GM19455 (cell line): ENCODE results near the gene CXCR3.
"Not testable (repeated sequence)": the region's sequence is repeated elsewhere in the genome, so short reads cannot be mapped to it uniquely, and the experiment has no call there.

Experiments
- ATAC-seq: cut with Tn5 transposase; IDR thresholded peaks from one replicate; pipeline ENCODE4 v1.9.1; 2021; ENCODE audit not compliant: unreplicated experiment

Gene CXCR3

GRCh38 chrX:71618303-71618721 is at the start of gene CXCR3:
Gene CXCR3, minus strand, starts transcription at chrX:71618511. Its CDS starts 62 bp downstream, at chrX:71618449.
- ATAC-seq: peak; percentile 66

GRCh38 chrX:71667328-71668247 is 49.3 kb upstream of the CXCR3 start, which contains the start of gene LOC101059915:
Gene LOC101059915, plus strand, starts transcription at chrX:71667546.
- ATAC-seq: no peak

GRCh38 chrX:71666240-71667223 is 48.2 kb upstream of the CXCR3 start:
- ATAC-seq: no peak

GRCh38 chrX:71665747-71666146 is 47.4 kb upstream of the CXCR3 start:
- ATAC-seq: no peak

- ATAC-seq: no peak
Observed at GRCh38 chrX:71664889-71665491, 46.7 kb upstream of the CXCR3 start.

- ATAC-seq: not testable (repeated sequence)
Observed at GRCh38 chrX:71664202-71664601, 45.9 kb upstream of the CXCR3 start.

DNA sequence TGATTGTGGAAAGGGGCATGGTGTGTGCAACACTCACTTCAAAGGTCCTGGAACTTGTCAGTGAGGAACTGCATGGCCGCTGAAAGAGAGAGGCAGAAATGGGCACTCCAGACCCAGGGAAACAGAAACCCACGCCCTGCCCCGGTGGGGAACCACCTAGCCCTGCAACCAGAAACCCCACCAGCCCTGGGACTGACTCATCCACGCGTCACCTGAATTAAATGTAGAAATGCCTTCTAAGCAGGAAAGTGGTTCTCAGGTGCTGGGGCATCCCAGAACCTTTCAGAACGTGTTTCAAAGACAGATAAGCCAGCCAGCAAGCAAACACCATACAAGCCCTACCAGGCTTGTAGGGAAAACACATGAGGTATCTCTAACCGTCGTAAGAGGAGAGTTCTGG is 44.9 kb upstream of the CXCR3 start:
- not testable (repeated sequence) for ATAC-seq

- ATAC-seq: not testable (repeated sequence)
Observed at GRCh38 chrX:71662654-71663053, 44.3 kb upstream of the CXCR3 start.

GRCh38 chrX:71661919-71662318 is 43.6 kb upstream of the CXCR3 start:
- no peak for ATAC-seq

DNA sequence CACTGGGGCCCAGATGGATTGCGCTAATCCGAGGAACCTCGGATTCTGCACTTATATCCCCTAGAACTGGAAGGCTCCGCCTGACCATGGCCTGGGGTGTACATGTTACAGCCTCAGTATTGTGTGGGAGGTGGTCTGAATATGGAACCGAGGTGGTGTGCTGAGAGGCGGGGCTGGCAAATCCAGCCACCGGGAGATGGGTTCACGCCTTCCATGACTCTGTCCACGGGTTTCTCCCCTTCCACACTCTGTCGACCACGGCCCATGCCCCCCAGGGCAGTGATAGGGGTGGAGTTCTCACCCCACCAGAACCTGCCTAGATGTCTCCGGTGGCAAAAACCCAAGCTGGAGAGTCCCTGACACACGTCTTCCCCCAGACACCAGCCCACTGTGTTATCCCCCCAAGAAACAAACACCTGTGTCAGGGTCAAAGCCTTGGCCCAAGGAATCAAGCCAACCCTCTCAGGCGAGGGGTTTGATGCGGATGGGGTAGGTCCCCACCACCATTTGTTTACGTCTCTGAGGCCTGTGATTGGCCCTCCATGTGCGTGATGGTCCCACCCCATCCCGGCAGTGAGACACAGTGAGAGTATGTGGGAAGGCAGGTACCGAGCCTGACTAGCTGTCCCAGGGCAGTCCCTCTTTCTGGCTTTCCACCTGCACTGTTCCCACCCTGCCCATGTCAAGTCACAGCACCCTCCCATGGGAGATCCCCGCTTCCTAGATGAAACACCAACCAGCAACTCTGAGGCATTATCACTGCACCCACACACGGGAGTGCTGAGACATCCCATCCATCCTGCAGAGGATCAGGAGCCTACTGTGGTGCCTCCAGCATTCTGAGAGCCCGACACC is 42.5 kb upstream of the CXCR3 start:
- no peak for ATAC-seq

- no peak for ATAC-seq
Observed at GRCh38 chrX:71659959-71660358, 41.6 kb upstream of the CXCR3 start.

DNA sequence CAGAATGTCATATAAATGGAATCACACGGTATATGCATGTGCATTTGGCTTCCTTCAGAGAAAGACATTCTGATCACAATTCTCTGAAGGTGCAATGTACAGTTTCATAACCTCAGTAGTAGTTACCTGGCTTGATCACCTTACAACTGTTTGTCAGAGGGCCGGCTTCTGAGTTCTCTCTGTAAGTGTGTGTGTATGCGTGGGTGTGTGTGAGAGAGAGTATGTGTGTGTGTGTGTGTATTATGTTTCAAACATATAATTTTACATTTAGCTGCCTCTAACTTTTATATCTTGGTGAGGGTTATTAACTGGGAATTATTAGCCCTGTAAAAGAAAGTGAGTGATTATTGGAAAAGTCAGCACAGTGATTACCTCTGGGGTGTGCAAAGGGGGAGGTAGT is 41.0 kb upstream of the CXCR3 start:
- ATAC-seq: no peak

GRCh38 chrX:71657267-71657666 is 39.0 kb upstream of the CXCR3 start:
- ATAC-seq: no peak

DNA sequence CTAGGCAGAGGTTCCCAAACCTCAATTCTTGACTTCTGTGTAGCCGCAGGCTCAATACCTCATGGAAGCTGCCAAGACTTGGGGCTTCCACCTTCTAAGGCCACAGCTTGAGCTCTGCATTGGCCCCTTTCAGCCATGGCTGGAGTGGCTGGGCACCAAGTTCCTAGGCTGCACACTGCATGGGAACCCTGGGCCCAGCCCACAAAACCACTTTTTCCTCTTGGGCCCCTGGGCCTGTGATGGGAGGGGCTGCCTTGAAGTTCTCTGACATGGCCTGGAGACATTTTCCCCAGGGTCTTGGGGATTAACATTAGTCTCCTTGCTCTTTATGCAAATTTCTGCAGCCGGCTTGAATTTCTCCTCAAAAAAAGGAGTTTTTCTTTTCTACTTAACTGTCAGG is 35.0 kb upstream of the CXCR3 start:
- ATAC-seq: no peak

DNA sequence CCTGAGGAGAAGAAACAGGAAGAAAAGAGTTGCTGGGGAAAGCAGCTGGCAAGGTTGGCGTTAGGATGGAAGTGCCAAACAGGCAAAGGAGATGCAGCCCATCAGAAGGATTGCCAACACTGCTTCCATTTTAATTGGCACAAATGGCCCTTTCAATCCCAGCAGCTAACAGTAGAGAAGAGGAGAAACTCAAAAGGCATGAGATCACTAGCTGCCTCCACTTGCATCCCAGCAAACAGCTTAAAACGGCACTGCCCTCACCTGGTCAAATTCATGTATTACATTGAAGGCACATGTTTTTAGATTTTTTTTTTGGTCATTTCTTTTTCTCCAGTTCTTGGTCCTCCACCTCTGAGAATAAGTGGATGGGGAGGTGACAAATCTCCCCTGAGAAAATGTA is 34.1 kb upstream of the CXCR3 start:
- ATAC-seq: no peak

GRCh38 chrX:71650333-71650969 is 32.1 kb upstream of the CXCR3 start:
- ATAC-seq: no peak

DNA sequence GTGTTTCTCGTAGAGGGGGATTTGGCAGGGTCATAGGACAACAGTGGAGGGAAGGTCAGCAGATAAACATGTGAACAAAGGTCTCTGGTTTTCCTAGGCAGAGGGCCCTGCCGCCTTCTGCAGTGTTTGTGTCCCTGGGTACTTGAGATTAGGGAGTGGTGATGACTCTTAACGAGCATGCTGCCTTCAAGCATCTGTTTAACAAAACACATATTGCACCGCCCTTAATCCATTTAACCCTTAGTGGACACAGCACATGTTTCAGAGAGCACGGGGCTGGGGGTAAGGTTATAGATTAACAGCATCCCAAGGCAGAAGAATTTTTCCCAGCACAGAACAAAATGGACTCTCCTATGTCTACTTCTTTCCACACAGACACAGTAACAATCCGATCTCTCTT is 26.1 kb upstream of the CXCR3 start:
- not testable (repeated sequence) for ATAC-seq

DNA sequence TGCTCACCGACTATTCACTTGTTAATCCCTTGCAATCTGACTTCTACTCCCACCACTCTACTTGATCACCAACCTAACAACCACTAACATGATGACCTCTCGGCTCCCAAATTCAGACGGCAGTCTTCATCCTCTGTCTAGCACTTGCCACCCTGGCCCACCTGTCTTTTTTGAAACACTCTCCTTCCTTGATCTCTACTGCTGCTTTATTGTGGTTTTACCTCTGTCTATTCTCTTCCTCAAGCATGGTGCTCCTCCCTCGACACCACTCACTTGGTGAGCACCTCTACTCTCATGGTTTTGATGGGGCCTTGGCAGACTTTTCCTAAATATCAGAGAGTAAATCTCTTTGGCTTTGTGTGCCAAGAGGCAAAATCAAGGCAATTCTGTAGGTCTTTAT is 21.7 kb upstream of the CXCR3 start:
- ATAC-seq: no peak

DNA sequence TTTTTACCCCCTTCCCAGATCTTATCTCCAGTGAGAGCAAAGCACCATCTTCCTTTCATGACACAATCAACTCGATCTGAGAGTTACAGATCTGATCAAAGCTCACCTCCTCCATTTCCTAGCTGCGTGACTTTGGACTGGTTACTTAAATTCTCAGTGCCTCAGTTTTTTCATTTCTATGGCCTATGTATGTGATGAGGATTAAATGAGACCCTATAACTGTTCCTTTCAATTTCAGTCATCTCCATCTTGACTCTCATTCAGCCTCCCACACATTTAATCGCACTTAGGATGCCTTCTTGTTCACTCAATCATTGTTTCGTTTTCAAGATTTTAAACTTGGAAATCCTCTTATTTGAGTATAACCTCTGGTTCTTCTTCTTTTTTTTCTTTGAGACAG is 20.1 kb upstream of the CXCR3 start:
- ATAC-seq: no peak

- peak; percentile 52 for ATAC-seq
Observed at GRCh38 chrX:71637848-71638247, 19.5 kb upstream of the CXCR3 start.
